HepG2 (cell line): ENCODE data around the gene HMGB3. TPM values are rescaled to one million over a fixed set of nuclear protein-coding genes. Genes with fewer than 3 reads are reported as not detected.

Source experiments
- HMG20B ChIP-seq: conservative IDR thresholded peaks from 2 replicates; pipeline ENCODE4 v1.6.1; 2016; ENCODE audit warnings: missing genetic modification reagents, missing compliant biosample characterization
- KAT8 ChIP-seq: IDR thresholded peaks from 2 replicates; pipeline ENCODE4 v1.6.1; 2016; ENCODE audit warnings: missing genetic modification reagents, missing compliant biosample characterization
- KIAA2018 ChIP-seq: sonication (generic); formaldehyde crosslinking; IDR thresholded peaks from 2 replicates; pipeline ENCODE4 v1.5.0; 2020; ENCODE audit warnings: mild to moderate bottlenecking, missing genetic modification reagents, borderline replicate concordance
- NFIC ChIP-seq: IDR thresholded peaks from 2 replicates; pipeline ENCODE4 v1.6.1; 2012; ENCODE audit warnings: mild to moderate bottlenecking, low read length, inconsistent platforms
- TFAP4 ChIP-seq: sonication (generic); IDR thresholded peaks from 2 replicates; pipeline ENCODE4 v1.6.1; 2016; ENCODE audit warnings: low read depth, borderline replicate concordance
- polyA plus RNA-seq, 8 experiments: library from polyadenylated mRNA; depleted of rRNA in 3 of 8; stranded (reverse) in 7 of 8; unstranded in 1 of 8; fragments of >200 nt; fragmentation: Illumina TruSeq in 4 of 8; extraction: Trizol in 4 of 8; gene quantifications; 2 replicates each; pipeline versions ENCODE4 v1.2.1 to v1.2.3, GENCODE V29; 2011 to 2016; ENCODE audit warnings: low read depth in 4 of 8, missing spikeins in 1 of 8, mixed read lengths in 1 of 8; ENCODE audit not compliant: insufficient read depth in 1 of 8
- total RNA-seq, 5 experiments: library from RNA; depleted of rRNA; stranded (reverse); fragments of >200 nt; fragmentation: Illumina TruSeq; extraction: Trizol; gene quantifications; 2 replicates each; pipeline ENCODE4 v1.2.3, GENCODE V29; 2016; ENCODE audit warnings: low read depth in 1 of 5

HMGB3 gene
- total and polyA plus RNA-seq, 2 of the 13 experiments (the other 11 are each of a cell fraction or from before 2014, with no cell fraction given), result 8.5 to 87.1 TPM

- TF ChIP-seq NFIC (no peak), TFAP4 (no peak), KIAA2018 (no peak), KAT8 (CRISPR knock-in tag) (no peak), HMG20B (CRISPR knock-in tag) (no peak)
- TF ChIP-seq, all 625 proteins: peak for 0
Observed at GRCh38 chrX:150958177-150958576, 25.0 kb upstream of the HMGB3 start (continued).
